HCT116 (cell line): ENCODE results near the gene RPL36AL.

Experiments used
- CBX3 ChIP-seq: IDR thresholded peaks from 2 replicates; pipeline ENCODE4 v1.6.1; 2012; ENCODE audit warnings: low read depth
- CTCF ChIP-seq, 3 experiments: fragments of 200-600 bp in 1 of 3; sonication (generic) in 1 of 3; IDR thresholded peaks in 2 of 3; conservative IDR thresholded peaks in 1 of 3; 2 replicates each; pipeline ENCODE4 v1.5.1; 2012 to 2017; ENCODE audit warnings: low read depth in 2 of 3, low read length in 2 of 3, antibody characterized with exemption in 1 of 3, borderline replicate concordance in 1 of 3, control low read depth in 1 of 3, mild to moderate bottlenecking in 1 of 3, mixed read lengths in 1 of 3, mixed run types in 1 of 3, moderate library complexity in 1 of 3; ENCODE audit not compliant: insufficient read depth in 1 of 3
- ELF1 ChIP-seq: IDR thresholded peaks from 2 replicates; pipeline ENCODE4 v1.6.1; 2012; ENCODE audit warnings: low read depth, borderline replicate concordance
- EZH2 ChIP-seq: fragments of 200-600 bp; sonication (generic); IDR thresholded peaks from 2 replicates; pipeline ENCODE4 v1.6.1; 2017; ENCODE audit warnings: antibody characterized with exemption, mixed run types
- JUND ChIP-seq: IDR thresholded peaks from 2 replicates; pipeline ENCODE4 v1.6.1; 2012
- MAX ChIP-seq: IDR thresholded peaks from 2 replicates; pipeline ENCODE4 v1.6.1; 2012
- POLR2A ChIP-seq: IDR thresholded peaks from 2 replicates; pipeline ENCODE4 v1.7.0; 2011; ENCODE audit warnings: borderline replicate concordance; ENCODE audit not compliant: insufficient read depth, insufficient read length; ENCODE audit errors: extremely low read depth
- POLR2AphosphoS5 ChIP-seq: IDR thresholded peaks from 2 replicates; pipeline ENCODE4 v1.6.1; 2011; ENCODE audit warnings: mild to moderate bottlenecking, low read depth, low read length, moderate library complexity
- RAD21 ChIP-seq: IDR thresholded peaks from 2 replicates; pipeline ENCODE4 v1.6.1; 2012; ENCODE audit warnings: low read depth, mild to moderate bottlenecking
- REST ChIP-seq: IDR thresholded peaks from 2 replicates; pipeline ENCODE4 v1.6.1; 2012; ENCODE audit warnings: low read depth
- SIN3A ChIP-seq: IDR thresholded peaks from 2 replicates; pipeline ENCODE4 v1.6.1; 2012; ENCODE audit warnings: low read depth
- YY1 ChIP-seq: IDR thresholded peaks from 2 replicates; pipeline ENCODE4 v1.6.1; 2011; ENCODE audit warnings: low read length, low read depth, moderate library complexity, mild to moderate bottlenecking; ENCODE audit not compliant: insufficient replicate concordance; ENCODE audit errors: extremely low read depth
- ZFX ChIP-seq: fragments of 450-650 bp; IDR thresholded peaks from 2 replicates; pipeline ENCODE4 v1.6.1; 2017

- TF ChIP-seq EZH2 (no peak), MAX (no peak), CTCF (IDR thresholded peaks at IDR 0.05 in 2 of 3, conservative IDR thresholded peaks at IDR 0.05 in 1 of 3; ENCODE audit: borderline replicate concordance in 1 of 3, insufficient read depth in 1 of 3, low read depth in 2 of 3, low read length in 2 of 3) (no peak), ZFX (no peak), POLR2A (peak; percentile 10), POLR2AphosphoS5 (peak; percentile 72), YY1 (no peak), JUND (no peak; the same call in none of the 2 replicates), ELF1 (no peak), RAD21 (no peak), CBX3 (no peak), SIN3A (no peak), REST (no peak)
Measured at GRCh38 chr14:49582113-49582977, 38.1 kb downstream of the RPL36AL start.
